Measurements from ENCODE around the gene DTD2. TPM values are rescaled to one million over a fixed set of nuclear protein-coding genes. Genes with fewer than 3 reads are reported as not detected.
"Not testable (repeated sequence)": the region's sequence is repeated elsewhere in the genome, so short reads cannot be mapped to it uniquely, and the experiment has no call there.

Gene DTD2
- polyA plus RNA-seq, 1 experiment: 16.4 TPM

DNA sequence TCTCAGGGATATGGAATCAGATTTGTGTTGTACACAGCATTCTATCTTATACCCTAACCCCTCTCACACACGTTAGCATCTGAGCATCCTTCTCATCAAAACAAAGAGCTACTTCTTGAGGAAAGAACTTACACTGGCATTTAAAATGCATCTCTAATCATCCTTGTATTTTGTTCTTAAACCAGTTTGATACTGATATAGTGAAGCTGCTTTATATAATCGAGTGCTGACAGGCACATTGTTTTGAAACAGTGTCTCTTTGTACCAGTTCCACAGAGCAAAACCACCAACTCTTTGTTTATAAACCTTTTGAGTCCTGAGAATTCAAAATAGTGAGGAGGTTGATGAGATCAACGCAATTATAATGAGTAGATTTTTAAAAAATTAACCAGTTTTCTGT is 21.7 kb upstream of the DTD2 start:
- Histone ChIP-seq H3K4me3 (ENCODE audit: low read depth, low read length) (no peak overlapping the region), H3K36me3 (ENCODE audit: control insufficient read depth, insufficient read depth, low read length) (no peaks in the 10 kb centered on the region), H3K27me3 (ENCODE audit: control insufficient read depth, insufficient read depth, low read length) (peaks cover 5% of the 10 kb centered on the region)
- TF ChIP-seq, protein P1, sequence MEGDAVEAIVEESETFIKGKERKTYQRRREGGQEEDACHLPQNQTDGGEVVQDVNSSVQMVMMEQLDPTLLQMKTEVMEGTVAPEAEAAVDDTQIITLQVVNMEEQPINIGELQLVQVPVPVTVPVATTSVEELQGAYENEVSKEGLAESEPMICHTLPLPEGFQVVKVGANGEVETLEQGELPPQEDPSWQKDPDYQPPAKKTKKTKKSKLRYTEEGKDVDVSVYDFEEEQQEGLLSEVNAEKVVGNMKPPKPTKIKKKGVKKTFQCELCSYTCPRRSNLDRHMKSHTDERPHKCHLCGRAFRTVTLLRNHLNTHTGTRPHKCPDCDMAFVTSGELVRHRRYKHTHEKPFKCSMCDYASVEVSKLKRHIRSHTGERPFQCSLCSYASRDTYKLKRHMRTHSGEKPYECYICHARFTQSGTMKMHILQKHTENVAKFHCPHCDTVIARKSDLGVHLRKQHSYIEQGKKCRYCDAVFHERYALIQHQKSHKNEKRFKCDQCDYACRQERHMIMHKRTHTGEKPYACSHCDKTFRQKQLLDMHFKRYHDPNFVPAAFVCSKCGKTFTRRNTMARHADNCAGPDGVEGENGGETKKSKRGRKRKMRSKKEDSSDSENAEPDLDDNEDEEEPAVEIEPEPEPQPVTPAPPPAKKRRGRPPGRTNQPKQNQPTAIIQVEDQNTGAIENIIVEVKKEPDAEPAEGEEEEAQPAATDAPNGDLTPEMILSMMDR (IDR thresholded peaks at IDR 0.05; ENCODE audit: insufficient read depth, low read depth, low read length): no peak
- CTCF ChIA-PET: no interaction called here
- DNase-seq (ENCODE audit: low read depth): no peak
- POLR2A ChIA-PET: no interaction called here

DNA sequence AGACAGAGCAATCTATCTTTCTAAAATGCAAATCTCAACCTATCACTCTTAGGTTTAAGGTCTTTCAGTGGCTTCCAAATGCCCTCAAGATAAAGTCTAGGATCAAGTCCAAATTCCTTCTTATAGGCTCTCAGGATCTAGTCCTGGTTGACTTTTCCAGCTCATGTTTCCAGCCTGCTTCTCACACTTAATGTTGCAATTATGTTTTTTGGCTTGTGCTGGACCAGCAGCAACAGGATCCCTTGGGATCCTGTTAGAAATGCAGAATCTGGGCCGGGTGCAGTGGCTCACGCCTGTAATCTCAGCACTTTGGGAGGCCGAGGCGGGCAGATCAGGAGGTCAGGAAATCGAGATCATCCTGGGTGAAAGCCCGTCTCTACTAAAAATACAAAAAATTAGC is 19.9 kb upstream of the DTD2 start:
- no peak for DNase-seq (ENCODE audit: low read depth)
- Histone ChIP-seq H3K27me3 (ENCODE audit: control insufficient read depth, insufficient read depth, low read length) (peaks cover 4% of the 10 kb centered on the region), H3K36me3 (ENCODE audit: control insufficient read depth, insufficient read depth, low read length) (no peaks in the 10 kb centered on the region), H3K4me3 (ENCODE audit: low read depth, low read length) (no peak overlapping the region)
- ChIA-PET POLR2A (no interaction called here), CTCF (no interaction called here)
- TF ChIP-seq, protein P1 (IDR thresholded peaks at IDR 0.05; ENCODE audit: insufficient read depth, low read depth, low read length): no peak

DNA sequence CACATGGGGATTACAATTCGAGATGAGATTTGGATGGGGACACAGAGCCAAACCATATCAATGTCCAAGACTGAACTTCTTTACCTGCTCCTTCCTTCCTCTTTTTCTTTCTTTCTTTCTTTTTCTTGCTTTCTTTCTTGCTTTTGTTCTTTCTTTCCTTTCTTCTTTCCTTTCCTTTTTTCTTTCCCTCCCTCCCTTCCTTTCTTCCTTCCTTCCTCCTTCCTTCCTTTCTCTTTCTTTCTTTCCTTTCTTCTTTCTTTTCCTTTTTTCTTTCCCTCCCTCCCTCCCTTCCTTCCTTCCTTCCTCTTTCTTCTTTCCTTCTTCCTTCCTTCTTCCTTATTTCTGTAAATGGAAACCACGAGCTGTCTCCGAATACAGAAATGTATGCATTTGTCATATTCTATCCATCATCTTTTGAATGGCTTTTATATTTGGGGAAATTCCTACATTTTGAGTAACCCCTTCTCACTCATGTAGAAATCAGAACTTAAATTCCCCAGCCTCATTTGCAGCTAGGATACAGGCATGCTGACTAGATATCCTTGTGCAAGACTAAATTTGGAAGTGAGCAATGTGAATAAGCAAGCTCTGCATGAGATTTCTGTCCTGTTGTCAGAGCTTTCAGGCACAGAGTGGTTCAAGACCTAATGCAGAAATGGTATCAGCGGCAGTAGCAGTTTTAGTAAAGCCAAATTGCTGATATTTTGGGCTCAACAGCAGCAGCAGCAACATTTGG is 19.0 kb upstream of the DTD2 start:
- DNase-seq (ENCODE audit: low read depth): no peak
- TF ChIP-seq, protein P1 (IDR thresholded peaks at IDR 0.05; ENCODE audit: insufficient read depth, low read depth, low read length): no peak
- peaks cover 4% of the 10 kb centered on the region for H3K27me3 ChIP-seq (ENCODE audit: control insufficient read depth, insufficient read depth, low read length)
- ChIA-PET POLR2A (no interaction called here), CTCF (no interaction called here)
- no peaks in the 10 kb centered on the region for H3K36me3 ChIP-seq (ENCODE audit: control insufficient read depth, insufficient read depth, low read length)
- H3K4me3 ChIP-seq (ENCODE audit: low read depth, low read length): no peak overlapping the region

DNA sequence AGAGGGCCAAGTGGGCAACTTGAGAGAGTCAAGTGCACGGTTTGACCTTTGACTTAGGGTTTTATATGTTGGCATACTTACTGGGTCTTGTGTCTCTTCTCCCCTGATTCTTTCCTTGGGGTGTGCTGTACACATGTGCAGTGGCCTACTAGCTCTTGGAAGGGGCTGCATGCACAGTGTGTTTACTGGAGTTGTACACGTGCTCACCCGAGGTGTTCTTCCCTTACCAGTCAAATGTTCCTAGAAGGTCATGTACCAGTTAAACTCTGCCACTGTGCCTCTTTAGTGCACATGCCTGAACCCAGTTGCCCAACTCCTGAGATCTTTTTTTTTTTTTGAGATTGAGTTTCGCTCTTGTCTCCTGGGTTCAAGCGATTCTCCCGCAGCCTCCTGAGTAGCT is 9.2 kb upstream of the DTD2 start:
- TF ChIP-seq, protein P1 (IDR thresholded peaks at IDR 0.05; ENCODE audit: insufficient read depth, low read depth, low read length): no peak
- H3K27me3 ChIP-seq (ENCODE audit: control insufficient read depth, insufficient read depth, low read length): no peaks in the 10 kb centered on the region; the same call in 1 of the 2 replicates
- H3K36me3 ChIP-seq (ENCODE audit: control insufficient read depth, insufficient read depth, low read length): no peaks in the 10 kb centered on the region
- ChIA-PET POLR2A (no interaction called here), CTCF (no interaction called here)
- no peak overlapping the region for H3K4me3 ChIP-seq (ENCODE audit: low read depth, low read length)
- no peak for DNase-seq (ENCODE audit: low read depth)

DNA sequence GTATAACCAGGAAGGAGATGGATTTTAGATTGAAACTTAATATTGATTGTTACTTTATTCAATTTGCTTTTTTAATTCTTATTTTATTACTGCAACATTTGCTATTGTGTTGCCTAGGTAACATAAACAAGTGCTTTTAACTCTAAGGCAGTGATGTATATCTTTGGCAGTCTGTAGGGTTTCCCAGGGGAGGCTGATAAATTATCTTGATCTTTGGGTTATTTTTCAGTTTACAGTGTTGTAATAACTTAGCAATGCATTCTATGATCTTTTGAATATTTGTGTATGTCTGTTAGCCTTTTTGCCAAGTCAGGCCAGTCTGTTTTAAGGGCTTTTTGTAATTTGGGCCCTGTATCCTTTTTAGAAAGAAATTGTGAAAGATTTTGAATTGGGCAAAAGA is 7.8 kb upstream of the DTD2 start:
- Histone ChIP-seq H3K27me3 (ENCODE audit: control insufficient read depth, insufficient read depth, low read length) (no peaks in the 10 kb centered on the region; the same call in 1 of the 2 replicates), H3K36me3 (ENCODE audit: control insufficient read depth, insufficient read depth, low read length) (no peaks in the 10 kb centered on the region), H3K4me3 (ENCODE audit: low read depth, low read length) (no peak overlapping the region)
- CTCF ChIA-PET: no interaction called here
- TF ChIP-seq, protein P1 (IDR thresholded peaks at IDR 0.05; ENCODE audit: insufficient read depth, low read depth, low read length): no peak
- POLR2A ChIA-PET: no interaction called here
- peak; percentile 17 for DNase-seq (ENCODE audit: low read depth)

DNA sequence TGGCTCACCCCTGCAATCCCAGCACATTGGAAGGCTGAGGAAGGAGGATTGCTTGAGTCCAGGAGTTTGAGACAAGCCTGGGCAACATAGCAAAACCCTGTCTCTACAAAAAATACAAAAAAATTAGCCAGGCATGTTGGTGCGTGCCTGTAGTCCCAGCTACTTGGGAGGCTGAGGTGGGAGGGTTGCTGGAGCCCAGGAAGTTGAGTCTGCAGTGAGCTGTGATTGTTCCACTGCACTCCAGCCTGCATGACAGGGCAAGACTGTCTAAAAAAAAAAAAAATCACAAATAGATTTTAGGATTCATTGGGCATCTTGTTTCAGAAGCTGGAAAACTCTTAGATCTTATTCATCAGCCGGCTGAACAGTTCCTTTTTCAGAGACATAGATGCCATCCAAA is 5.1 kb upstream of the DTD2 start:
- POLR2A ChIA-PET: not testable (repeated sequence)

More for the DNA sequence above, 5.1 kb upstream of the DTD2 start:
- CTCF ChIA-PET: interaction anchor here (1.3 kb wide), 1 partner anchor 13 kb away, joined by 4 read pairs; no protein-coding TSS in a partner anchor
- DNase-seq (ENCODE audit: low read depth); H3K27me3 ChIP-seq (ENCODE audit: control insufficient read depth, insufficient read depth, low read length); H3K4me3 ChIP-seq (ENCODE audit: low read depth, low read length); H3K36me3 ChIP-seq (ENCODE audit: control insufficient read depth, insufficient read depth, low read length): not testable (repeated sequence)

Measured in BJ (cell line).